ENCODE results near the gene IRX5.

GRCh38 chr16:54912720-54913119, 17.9 kb upstream of the IRX5 start:
- TF ChIP-seq POLR2A (IDR thresholded peaks at IDR 0.05) (no peak), CTCF (IDR thresholded peaks at IDR 0.05) (no peak), POLR2AphosphoS5 (IDR thresholded peaks at IDR 0.05) (no peak)
